Activated CD8-positive, alpha-beta memory T cell treated with anti-CD3 and anti-CD28 coated beads, Interleukin-2, amount 10 ng/mL, durations not matched to agents 7 days and 5 days (primary cell): ENCODE results near the gene CCNG2. TPM values are rescaled to one million over a fixed set of nuclear protein-coding genes. Genes with fewer than 3 reads are reported as not detected.

Source experiments
- ATAC-seq: fragments of 150-1000 bp; cut with Tn5 transposase; one replicate; pipeline ENCODE4 v1.10.0; 2021; ENCODE audit warnings: moderate library complexity
- CTCF ChIA-PET: fragments of 350-600 bp; sonication (Branson Sonifier 250); formaldehyde crosslinking; loops from one replicate; lab custom pipeline; 2021; ENCODE audit warnings: antibody characterized with exemption; lab: Charles Lee
- DNase-seq: peaks from one replicate; pipeline ENCODE4 v3.0.0-alpha.2; 2020
- H3K27ac Mint-ChIP-seq: one replicate; pipeline ENCODE4 v1.8.0; 2021; ENCODE audit warnings: mild to moderate bottlenecking, mixed read lengths
- H3K27me3 Mint-ChIP-seq: one replicate; pipeline ENCODE4 v1.8.0; 2021; ENCODE audit warnings: mixed read lengths
- H3K36me3 Mint-ChIP-seq: one replicate; pipeline ENCODE4 v1.8.0; 2021; ENCODE audit warnings: mild to moderate bottlenecking, mixed read lengths
- H3K4me1 Mint-ChIP-seq: one replicate; pipeline ENCODE4 v1.8.0; 2021; ENCODE audit warnings: mixed read lengths
- H3K4me3 Mint-ChIP-seq: one replicate; pipeline ENCODE4 v1.8.0; 2021; ENCODE audit warnings: mild to moderate bottlenecking, moderate library complexity, mixed read lengths
- H3K9me3 Mint-ChIP-seq: one replicate; pipeline ENCODE4 v1.8.0; 2022; ENCODE audit warnings: low read depth, mixed read lengths
- total RNA-seq, 2 experiments: library from RNA; stranded (reverse); gene quantifications; one replicate each; pipeline ENCODE4 v1.2.3, GENCODE V29; 2021

The CCNG2 gene
- total RNA-seq = 10 to 100 TPM; 20.8 to 21.6 TPM

GRCh38 chr4:77156912-77157858, at the start of gene CCNG2:
Gene CCNG2 (plus strand): TSS chr4:77157207. CDS start chr4:77158533, 1,326 bp downstream.
- CTCF ChIA-PET = interaction anchor here (1.3 to 2.6 kb wide), 4 partner anchors 37 to 105 kb away, joined by 4 to 6 read pairs (median 4); no protein-coding TSS in a partner anchor
- Mint-ChIP-seq H3K9me3 (no peaks in the 10 kb centered on the region), H3K4me3 (peak within 1 kb of the TSS; percentile 93), H3K36me3 (peaks cover 16% of the 10 kb centered on the region), H3K27ac (peak within 1 kb of the TSS; percentile 96), H3K4me1 (peaks cover 28% of the 10 kb centered on the region), H3K27me3 (no peaks in the 10 kb centered on the region)
- DNase-seq (peak; percentile 87), ATAC-seq (peak; percentile 45)

- Mint-ChIP-seq H3K4me3 (no peak overlapping the region), H3K9me3 (no peaks in the 10 kb centered on the region), H3K36me3 (peaks cover 1% of the 10 kb centered on the region), H3K27me3 (peaks cover 24% of the 10 kb centered on the region), H3K27ac (no peak overlapping the region), H3K4me1 (no peaks in the 10 kb centered on the region)
- ATAC-seq (no peak), DNase-seq (no peak)
- CTCF ChIA-PET = interaction anchor here (0.7 kb wide), 1 partner anchor 160 kb away, joined by 3 read pairs; no protein-coding TSS in a partner anchor
Observed at GRCh38 chr4:77110730-77111129, 46.3 kb upstream of the CCNG2 start.

- Mint-ChIP-seq H3K27ac (no peak overlapping the region), H3K4me3 (no peak overlapping the region), H3K4me1 (no peaks in the 10 kb centered on the region), H3K27me3 (peaks cover 11% of the 10 kb centered on the region), H3K36me3 (peaks cover 1% of the 10 kb centered on the region), H3K9me3 (no peaks in the 10 kb centered on the region)
- DNase-seq (no peak), ATAC-seq (no peak)
- CTCF ChIA-PET = no interaction called here
Observed at GRCh38 chr4:77113069-77113468, 43.9 kb upstream of the CCNG2 start.

DNA sequence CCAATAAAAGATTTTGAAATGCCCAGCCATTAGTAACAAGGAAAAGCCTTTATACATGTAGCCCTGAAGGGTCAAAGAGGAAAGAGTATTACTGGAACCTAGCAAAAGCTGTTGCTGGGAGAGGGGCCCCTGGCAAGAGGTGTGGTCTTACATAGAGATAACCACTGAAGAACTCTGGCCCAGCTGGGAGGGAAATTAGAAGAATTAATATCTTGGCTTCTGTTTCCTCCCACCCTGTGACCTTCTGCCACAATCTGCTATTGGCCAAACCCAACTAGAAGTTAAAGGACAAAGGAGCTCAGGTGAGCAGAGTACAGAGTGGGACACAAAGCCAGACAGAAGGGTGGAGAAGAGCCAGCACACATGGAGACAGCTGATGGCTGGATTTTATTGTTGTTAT, 39.3 kb upstream of the CCNG2 start:
- Mint-ChIP-seq H3K4me1 (no peaks in the 10 kb centered on the region), H3K27ac (no peak overlapping the region), H3K27me3 (peaks cover 16% of the 10 kb centered on the region), H3K36me3 (no peaks in the 10 kb centered on the region), H3K9me3 (no peaks in the 10 kb centered on the region), H3K4me3 (no peak overlapping the region)
- no peak for DNase-seq
- CTCF ChIA-PET = no interaction called here
- no peak for ATAC-seq

GRCh38 chr4:77120886-77121508, 36.0 kb upstream of the CCNG2 start:
- H3K27ac Mint-ChIP-seq = no peak overlapping the region
- H3K9me3 Mint-ChIP-seq = no peaks in the 10 kb centered on the region
- H3K27me3 Mint-ChIP-seq = peaks cover 13% of the 10 kb centered on the region
- DNase-seq (no peak), ATAC-seq (no peak)
- no peaks in the 10 kb centered on the region for H3K4me1 Mint-ChIP-seq
- no peaks in the 10 kb centered on the region for H3K36me3 Mint-ChIP-seq
- CTCF ChIA-PET = interaction anchor here (0.6 to 1.3 kb wide), 2 partner anchors 49 to 83 kb away, joined by 3 read pairs; no protein-coding TSS in a partner anchor
- H3K4me3 Mint-ChIP-seq = no peak overlapping the region

DNA sequence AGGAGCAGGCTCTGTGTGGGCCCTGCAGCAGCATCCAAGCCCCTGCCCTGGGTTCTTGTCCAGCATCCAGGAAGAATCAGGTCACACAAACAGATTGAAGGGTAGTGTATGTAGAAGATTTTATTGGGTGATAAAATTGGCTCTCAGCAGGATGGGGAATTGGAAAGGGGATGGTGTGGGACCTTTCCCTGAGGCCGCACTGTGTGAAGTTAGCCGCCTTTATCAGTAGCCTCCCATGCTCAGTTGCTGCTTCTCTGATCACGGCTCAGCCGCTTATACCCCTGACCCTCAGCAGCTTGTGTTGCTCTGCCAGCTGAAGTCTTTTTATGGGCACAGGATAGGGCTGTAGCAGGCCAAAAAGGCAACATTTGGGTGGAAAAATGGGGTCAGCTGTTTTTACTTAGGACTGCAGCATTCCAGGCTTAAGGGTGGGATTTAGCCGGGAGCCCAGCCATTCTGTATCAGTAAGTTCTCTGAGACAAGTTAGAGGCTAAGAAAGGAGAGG, 35.2 kb upstream of the CCNG2 start:
- H3K4me3 Mint-ChIP-seq = no peak overlapping the region
- no peaks in the 10 kb centered on the region for H3K36me3 Mint-ChIP-seq
- H3K27ac Mint-ChIP-seq = no peak overlapping the region
- peaks cover 1% of the 10 kb centered on the region for H3K4me1 Mint-ChIP-seq
- H3K27me3 Mint-ChIP-seq = peaks cover 13% of the 10 kb centered on the region
- no peaks in the 10 kb centered on the region for H3K9me3 Mint-ChIP-seq
- DNase-seq = no peak
- ATAC-seq = no peak
- CTCF ChIA-PET = no interaction called here

- Mint-ChIP-seq H3K4me1 (peaks cover 4% of the 10 kb centered on the region), H3K27ac (no peak overlapping the region), H3K4me3 (no peak overlapping the region), H3K36me3 (no peaks in the 10 kb centered on the region), H3K27me3 (peaks cover 17% of the 10 kb centered on the region), H3K9me3 (no peaks in the 10 kb centered on the region)
- CTCF ChIA-PET = interaction anchor here (1.2 kb wide), 1 partner anchor 27 kb away, joined by 4 read pairs; no protein-coding TSS in a partner anchor
- DNase-seq = no peak
- ATAC-seq = no peak
Observed at GRCh38 chr4:77122656-77123055, 34.4 kb upstream of the CCNG2 start.

DNA sequence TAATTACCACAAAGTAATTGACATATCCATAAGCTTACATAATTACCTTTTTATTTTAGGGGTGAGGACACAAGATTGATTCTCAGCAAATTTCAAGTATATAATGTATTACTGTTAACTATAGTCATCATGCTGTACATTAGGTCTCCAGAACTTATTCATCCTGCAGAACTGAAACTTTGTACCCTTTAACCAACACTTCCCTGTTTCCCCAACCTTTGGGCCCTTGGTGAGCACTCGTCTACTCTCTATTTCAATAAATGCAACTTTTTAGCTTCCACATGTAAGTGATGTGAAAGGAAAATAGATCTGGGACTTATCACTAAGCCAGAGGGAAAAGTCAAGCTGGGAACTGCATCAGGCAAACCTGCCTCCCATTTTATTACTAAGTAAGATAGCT, 33.6 kb upstream of the CCNG2 start:
- H3K4me3 Mint-ChIP-seq = no peak overlapping the region
- ATAC-seq (no peak), DNase-seq (no peak)
- CTCF ChIA-PET = interaction anchor here (1.2 kb wide), 1 partner anchor 28 kb away, joined by 4 read pairs; no protein-coding TSS in a partner anchor
- peaks cover 4% of the 10 kb centered on the region for H3K4me1 Mint-ChIP-seq
- no peaks in the 10 kb centered on the region for H3K9me3 Mint-ChIP-seq
- peaks cover 17% of the 10 kb centered on the region for H3K27me3 Mint-ChIP-seq
- H3K27ac Mint-ChIP-seq = no peak overlapping the region
- H3K36me3 Mint-ChIP-seq = no peaks in the 10 kb centered on the region

DNA sequence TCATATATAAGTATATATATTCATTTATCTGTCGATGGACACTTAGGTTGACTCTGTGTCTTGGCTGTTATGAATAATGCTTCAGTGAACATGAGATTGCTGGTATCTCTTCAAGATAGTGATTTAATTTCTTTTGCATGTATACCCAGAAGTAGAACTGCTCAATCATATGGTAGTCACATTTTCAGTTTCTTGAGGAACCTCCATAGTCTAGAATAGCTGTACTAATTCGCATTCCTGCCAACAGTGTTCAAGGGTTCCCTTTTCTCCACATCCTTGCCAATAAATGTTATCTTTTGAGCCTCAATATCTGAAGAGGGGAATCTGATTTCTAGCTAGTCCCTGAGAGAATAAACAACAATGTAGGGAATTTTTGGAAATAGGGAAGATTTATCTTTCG, 32.4 kb upstream of the CCNG2 start:
- H3K27ac Mint-ChIP-seq = no peak overlapping the region
- H3K9me3 Mint-ChIP-seq = no peaks in the 10 kb centered on the region
- no peak for ATAC-seq
- H3K4me1 Mint-ChIP-seq = peaks cover 4% of the 10 kb centered on the region
- peaks cover 13% of the 10 kb centered on the region for H3K27me3 Mint-ChIP-seq
- H3K36me3 Mint-ChIP-seq = no peaks in the 10 kb centered on the region
- no peak overlapping the region for H3K4me3 Mint-ChIP-seq
- no peak for DNase-seq
- CTCF ChIA-PET = no interaction called here

DNA sequence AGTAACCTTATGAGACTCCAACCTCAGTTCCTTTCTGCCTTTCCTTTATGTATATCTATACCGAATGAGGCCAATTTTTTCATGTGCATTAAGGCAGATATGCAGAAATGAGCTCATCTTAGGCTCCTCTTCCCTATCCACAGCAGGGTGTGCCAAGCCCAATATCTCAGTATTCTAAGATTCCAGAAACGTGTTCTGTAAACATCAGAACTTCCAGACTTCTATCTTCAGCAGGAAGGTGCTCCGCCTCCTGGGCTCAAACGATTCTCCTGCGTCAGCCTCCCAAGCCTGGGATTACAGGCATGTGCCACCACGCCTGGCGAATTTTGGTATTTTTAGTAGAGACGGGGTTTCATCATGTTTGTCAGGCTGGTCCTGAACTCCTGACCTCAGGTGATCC, 31.0 kb upstream of the CCNG2 start:
- Mint-ChIP-seq H3K36me3 (no peaks in the 10 kb centered on the region), H3K4me3 (no peak overlapping the region), H3K27ac (no peak overlapping the region), H3K4me1 (peaks cover 4% of the 10 kb centered on the region), H3K27me3 (peaks cover 15% of the 10 kb centered on the region), H3K9me3 (no peaks in the 10 kb centered on the region)
- ATAC-seq (no peak), DNase-seq (no peak)
- CTCF ChIA-PET = interaction anchor here (1.8 kb wide), 1 partner anchor 31 kb away, joined by 6 read pairs; no protein-coding TSS in a partner anchor

DNA sequence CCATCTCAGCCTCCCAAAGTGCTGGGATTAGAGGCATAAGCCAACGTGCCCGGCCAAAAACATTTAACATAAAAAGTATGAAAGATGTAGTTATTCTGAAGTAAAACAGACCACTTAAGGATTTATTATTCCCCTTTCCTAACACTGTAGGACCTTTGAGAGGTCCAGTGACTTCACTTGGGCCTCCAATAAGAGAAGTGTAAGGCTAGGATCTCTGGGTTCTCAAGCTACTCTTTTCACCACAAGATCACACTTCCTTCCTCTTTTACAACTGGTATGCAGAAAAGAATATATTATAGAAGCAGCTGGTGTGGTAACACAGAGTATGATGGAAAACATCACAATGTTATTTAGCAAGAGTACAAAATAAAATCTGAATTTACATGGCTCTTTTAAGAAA, 30.2 kb upstream of the CCNG2 start:
- Mint-ChIP-seq H3K36me3 (no peaks in the 10 kb centered on the region), H3K27ac (no peak overlapping the region), H3K4me1 (peaks cover 4% of the 10 kb centered on the region), H3K9me3 (no peaks in the 10 kb centered on the region), H3K4me3 (no peak overlapping the region), H3K27me3 (peaks cover 20% of the 10 kb centered on the region)
- CTCF ChIA-PET = interaction anchor here (1.8 kb wide), 1 partner anchor 31 kb away, joined by 6 read pairs; no protein-coding TSS in a partner anchor
- no peak for DNase-seq
- no peak for ATAC-seq

GRCh38 chr4:77127215-77127614, 29.8 kb upstream of the CCNG2 start:
- DNase-seq (no peak), ATAC-seq (no peak)
- Mint-ChIP-seq H3K36me3 (no peaks in the 10 kb centered on the region), H3K4me3 (no peak overlapping the region), H3K9me3 (no peaks in the 10 kb centered on the region), H3K4me1 (peaks cover 4% of the 10 kb centered on the region), H3K27ac (no peak overlapping the region), H3K27me3 (peaks cover 23% of the 10 kb centered on the region)
- CTCF ChIA-PET = interaction anchor here (1.0 to 1.8 kb wide), 3 partner anchors 10 to 32 kb away, joined by 3 to 6 read pairs (median 4); no protein-coding TSS in a partner anchor
